LNCAP (cell line): ENCODE measurements around the gene TRMT61B.

ENCODE experiments used
- TF ChIP-seq, protein P1 (sequence below): fragments of 450-650 bp; IDR thresholded peaks from 2 replicates; pipeline ENCODE4 v1.5.1; 2017; ENCODE audit warnings: mild to moderate bottlenecking

Gene TRMT61B

DNA sequence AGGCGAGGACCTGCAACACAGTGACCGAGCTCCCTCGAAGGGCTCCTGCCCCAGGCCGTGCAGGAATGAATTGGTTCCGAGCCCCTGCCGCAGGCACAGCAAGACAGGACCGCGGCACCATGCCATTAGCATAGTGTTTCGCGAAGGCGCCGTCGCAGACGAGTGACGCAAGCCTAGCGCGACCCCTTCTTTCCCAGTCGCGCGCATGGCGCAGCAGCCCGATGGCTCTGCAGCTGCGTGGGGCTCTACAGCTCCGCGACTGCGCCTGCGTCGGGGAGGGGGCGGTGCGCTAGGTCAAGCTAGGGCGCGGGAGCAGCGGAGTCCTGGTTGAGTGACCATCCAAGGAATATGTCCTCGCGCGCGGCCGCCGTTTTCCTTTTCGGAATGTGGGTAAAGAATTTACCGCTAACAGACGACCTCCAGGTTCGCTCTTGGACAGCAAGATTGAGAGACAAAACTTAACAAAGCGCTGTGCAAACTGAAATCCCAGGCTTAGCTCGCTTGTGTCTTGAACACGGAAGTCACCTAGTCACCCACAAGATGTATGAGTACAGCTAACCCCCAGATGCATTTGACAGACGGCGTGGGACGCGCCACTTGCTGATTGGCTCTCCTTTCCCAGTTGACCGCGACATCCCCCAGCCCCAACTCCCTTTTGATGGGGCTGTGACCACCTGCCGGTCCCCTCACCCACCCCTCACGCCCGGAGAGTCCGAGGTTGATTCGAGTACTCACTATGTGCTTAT lies at the start of gene TRMT61B:
TSS of gene TRMT61B (minus strand) at position 164 of the 746 bp plus-strand sequence. CDS start at position 132, 32 bp downstream.
- TF ChIP-seq, protein P1, sequence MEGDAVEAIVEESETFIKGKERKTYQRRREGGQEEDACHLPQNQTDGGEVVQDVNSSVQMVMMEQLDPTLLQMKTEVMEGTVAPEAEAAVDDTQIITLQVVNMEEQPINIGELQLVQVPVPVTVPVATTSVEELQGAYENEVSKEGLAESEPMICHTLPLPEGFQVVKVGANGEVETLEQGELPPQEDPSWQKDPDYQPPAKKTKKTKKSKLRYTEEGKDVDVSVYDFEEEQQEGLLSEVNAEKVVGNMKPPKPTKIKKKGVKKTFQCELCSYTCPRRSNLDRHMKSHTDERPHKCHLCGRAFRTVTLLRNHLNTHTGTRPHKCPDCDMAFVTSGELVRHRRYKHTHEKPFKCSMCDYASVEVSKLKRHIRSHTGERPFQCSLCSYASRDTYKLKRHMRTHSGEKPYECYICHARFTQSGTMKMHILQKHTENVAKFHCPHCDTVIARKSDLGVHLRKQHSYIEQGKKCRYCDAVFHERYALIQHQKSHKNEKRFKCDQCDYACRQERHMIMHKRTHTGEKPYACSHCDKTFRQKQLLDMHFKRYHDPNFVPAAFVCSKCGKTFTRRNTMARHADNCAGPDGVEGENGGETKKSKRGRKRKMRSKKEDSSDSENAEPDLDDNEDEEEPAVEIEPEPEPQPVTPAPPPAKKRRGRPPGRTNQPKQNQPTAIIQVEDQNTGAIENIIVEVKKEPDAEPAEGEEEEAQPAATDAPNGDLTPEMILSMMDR: no peak

- TF ChIP-seq, protein P1: no peak
Measured at GRCh38 chr2:28915939-28916338, 45.8 kb upstream of the TRMT61B start.

GRCh38 chr2:28909655-28910353 lies 39.7 kb upstream of the TRMT61B start:
- TF ChIP-seq, protein P1: no peak

GRCh38 chr2:28908172-28908571 lies 38.1 kb upstream of the TRMT61B start:
- TF ChIP-seq, protein P1: no peak

GRCh38 chr2:28906821-28907220 lies 36.7 kb upstream of the TRMT61B start:
- TF ChIP-seq, protein P1: no peak

DNA sequence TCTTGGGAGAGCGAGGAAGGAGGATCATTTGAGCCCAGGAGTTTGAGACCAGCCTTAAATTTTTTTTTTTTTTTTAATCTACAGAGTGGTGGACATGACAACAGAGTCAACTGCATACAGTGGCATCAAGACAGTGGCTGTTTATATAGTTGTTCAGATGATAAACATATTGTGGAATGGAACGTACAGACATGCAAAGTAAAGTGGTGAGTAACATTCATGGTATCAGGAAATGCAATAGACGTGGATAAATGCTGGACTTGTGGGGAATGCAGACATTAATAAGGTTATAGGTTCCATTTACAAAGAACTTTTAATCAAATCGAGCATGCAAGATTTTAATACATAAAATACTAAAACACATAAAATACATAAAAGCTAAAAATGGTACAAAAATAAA lies 36.3 kb upstream of the TRMT61B start:
- TF ChIP-seq, protein P1: no peak

DNA sequence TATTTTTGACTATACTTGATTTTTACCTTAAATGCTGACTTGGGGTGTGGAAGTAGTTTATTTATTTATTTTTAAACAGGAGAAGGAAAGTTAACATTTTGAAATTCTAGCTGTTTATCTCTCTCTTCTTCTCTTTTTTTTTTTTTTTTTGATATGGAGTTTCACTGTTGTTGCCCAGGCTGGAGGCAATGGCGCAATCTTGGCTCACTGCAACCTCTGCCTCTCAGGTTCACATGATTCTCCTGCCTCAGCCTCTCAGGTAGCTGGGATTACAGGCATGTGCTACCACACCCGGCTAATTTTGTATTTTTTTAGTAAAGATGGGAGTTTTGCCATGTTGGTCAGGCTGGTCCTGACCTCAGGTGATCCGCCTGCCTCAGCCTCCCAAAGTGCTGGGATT lies 35.4 kb upstream of the TRMT61B start:
- TF ChIP-seq, protein P1: no peak
